GM12801 (cell line): ENCODE data around the gene GLOD5.

Experiments
- TF ChIP-seq, protein P1 (sequence below): IDR thresholded peaks from one replicate; pipeline ENCODE4 v1.5.1; 2011; ENCODE audit warnings: control low read depth; ENCODE audit not compliant: insufficient read length; ENCODE audit errors: extremely low read depth

GLOD5 gene

DNA sequence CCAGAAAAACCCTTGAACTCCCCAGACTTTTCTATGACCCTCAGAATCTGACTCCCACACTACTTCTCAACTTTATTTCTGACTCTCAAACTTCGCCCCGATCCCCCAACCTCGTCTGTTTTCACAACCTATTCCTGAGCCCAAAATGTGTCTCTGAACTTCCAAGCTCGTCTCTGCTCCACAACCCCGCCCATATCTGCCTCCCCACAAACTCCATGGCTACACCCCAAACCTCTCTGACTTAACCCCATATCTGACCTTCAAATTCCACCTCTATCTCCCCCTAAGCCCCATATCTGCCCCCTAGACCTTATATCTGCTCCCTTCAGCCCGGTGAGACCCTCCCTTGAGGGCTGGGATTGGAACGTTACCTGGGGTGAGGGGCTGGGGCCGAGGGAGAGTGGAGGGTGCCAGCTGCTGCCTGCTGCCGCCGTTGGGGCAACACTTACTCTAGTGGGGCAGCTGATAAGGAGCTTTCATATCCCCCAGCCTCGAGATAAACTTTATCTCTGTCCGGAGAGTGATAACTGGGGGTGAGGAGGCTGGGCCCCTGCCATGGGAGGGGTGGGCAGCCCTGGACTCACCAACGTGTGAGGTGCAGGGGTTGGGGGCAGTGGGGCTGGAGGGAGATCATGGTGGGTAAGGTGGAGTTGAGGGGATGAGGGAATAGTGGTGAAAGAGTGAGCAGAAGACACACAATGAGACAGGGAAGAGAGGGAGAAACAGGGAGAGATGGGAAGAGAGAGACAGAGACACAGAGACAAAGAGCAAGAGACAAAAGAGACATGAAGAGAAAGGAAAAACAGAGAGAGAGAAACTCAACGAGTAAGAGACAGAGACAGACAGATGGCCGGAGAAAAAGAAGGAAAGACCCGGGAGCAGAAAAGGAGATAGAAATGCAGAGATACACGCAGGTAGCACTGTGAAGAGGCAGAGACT is 26.2 kb downstream of the GLOD5 start:
- TF ChIP-seq, protein P1, sequence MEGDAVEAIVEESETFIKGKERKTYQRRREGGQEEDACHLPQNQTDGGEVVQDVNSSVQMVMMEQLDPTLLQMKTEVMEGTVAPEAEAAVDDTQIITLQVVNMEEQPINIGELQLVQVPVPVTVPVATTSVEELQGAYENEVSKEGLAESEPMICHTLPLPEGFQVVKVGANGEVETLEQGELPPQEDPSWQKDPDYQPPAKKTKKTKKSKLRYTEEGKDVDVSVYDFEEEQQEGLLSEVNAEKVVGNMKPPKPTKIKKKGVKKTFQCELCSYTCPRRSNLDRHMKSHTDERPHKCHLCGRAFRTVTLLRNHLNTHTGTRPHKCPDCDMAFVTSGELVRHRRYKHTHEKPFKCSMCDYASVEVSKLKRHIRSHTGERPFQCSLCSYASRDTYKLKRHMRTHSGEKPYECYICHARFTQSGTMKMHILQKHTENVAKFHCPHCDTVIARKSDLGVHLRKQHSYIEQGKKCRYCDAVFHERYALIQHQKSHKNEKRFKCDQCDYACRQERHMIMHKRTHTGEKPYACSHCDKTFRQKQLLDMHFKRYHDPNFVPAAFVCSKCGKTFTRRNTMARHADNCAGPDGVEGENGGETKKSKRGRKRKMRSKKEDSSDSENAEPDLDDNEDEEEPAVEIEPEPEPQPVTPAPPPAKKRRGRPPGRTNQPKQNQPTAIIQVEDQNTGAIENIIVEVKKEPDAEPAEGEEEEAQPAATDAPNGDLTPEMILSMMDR = no peak

DNA sequence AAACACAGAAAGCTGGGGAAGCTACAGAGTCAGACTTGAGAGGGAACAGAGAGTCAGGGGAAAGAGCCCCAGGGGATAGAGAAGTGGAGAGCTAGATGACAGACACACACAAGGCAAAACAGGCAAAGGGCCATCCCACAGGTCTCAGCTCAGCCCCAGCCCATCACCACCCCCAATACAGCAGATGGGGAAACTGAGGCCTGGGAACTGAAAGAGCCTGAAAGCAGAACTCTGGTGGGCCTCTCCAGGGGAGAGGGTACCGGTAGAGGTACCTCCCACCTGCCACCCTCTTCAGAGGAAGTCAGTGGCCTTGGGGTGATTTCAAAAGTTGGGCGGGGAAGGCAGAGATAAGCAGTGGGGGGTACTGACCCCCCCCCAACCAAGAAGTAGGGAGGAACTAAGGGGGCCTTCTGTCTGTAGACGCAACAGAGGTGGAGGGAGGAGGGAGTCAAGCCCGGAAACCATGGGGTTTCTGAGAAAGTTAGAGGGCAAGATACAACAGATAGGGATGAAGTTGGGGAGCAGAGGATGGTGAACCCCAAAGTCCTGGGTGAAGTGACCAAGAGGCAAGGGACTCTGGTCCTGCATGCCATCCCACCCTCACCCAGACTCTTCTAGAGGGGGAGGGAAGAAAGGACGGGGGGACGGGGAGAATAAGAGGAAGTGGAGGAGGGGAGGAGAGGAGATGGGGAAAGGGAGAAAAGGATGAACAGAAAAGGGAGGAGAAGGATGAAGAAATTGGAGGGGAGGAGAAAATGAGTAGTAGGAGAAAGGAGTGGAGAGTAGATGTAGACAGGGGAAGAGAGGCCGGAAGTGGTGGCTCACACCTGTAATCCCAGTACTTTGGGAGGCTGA is 28.0 kb downstream of the GLOD5 start:
- TF ChIP-seq, protein P1 = no peak

DNA sequence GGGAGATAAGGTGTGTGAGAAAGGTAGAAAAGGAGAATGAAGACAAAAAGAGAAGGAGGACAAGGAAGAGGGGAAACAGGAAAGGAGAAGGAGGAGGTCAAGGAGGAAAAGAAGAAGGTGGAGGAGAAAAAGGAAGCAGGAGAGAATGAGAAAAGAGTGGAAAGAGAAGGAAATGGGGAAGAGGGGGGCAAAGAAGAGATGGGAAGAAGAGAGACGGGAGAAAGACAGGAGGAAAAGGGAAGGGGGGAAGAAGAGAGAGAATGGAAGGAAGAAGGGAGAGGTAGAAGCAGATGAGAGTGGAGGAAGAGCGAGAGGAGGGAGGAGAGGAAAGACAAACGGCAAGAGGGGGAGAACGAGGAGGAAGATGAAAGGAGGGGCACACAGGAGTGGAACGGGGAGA is 28.9 kb downstream of the GLOD5 start:
- TF ChIP-seq, protein P1 = no peak

DNA sequence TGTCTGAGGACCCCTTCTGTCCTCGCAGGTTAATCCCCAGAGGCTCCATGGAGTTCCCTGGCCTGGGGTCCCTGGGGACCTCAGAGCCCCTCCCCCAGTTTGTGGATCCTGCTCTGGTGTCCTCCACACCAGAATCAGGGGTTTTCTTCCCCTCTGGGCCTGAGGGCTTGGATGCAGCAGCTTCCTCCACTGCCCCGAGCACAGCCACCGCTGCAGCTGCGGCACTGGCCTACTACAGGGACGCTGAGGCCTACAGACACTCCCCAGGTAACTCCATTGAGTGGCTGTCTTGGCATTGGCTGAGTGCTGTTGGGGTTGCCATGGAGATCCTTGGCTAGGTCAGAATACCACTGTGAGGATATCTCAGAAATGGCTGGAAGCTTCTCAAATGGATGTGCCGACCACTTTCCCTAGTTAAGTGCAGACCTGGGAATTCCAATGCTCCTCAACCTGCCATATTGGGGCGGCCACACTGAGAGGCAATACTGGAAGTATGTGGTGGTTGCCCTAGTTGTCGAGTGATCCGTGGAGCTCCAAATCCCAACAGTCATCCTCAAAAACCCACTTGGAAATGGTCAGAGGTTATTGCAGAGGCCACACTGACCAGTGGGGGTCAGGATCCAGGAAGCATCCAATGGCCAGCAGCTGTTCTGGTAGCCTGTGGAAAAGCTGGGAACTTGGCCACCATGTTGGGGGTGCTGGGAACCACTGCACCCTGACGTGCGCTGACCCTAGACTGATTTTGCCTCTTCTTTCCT is 29.7 kb downstream of the GLOD5 start:
- TF ChIP-seq, protein P1 = no peak

DNA sequence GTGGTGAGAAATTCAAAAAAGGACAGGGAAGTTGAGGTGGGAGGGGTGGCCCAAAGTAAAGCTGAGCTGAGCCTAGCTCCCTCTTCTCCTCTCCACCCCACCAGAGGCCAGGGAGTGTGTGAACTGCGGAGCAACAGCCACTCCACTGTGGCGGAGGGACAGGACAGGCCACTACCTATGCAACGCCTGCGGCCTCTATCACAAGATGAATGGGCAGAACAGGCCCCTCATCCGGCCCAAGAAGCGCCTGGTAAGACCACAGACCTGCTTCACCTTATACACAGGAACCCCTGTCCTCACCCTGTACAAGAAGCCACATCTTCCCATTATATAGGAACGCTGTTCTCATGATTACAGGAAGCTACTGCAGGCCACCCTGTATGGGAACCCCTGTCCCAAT is 30.7 kb downstream of the GLOD5 start:
- TF ChIP-seq, protein P1 = no peak

DNA sequence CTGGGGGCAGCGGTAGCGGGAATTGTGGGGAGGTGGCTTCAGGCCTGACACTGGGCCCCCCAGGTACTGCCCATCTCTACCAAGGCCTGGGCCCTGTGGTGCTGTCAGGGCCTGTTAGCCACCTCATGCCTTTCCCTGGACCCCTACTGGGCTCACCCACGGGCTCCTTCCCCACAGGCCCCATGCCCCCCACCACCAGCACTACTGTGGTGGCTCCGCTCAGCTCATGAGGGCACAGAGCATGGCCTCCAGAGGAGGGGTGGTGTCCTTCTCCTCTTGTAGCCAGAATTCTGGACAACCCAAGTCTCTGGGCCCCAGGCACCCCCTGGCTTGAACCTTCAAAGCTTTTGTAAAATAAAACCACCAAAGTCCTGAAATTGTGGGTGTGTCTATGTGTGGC is 32.4 kb downstream of the GLOD5 start:
- TF ChIP-seq, protein P1 = no peak
